ACC112 (cell line): ENCODE measurements around the gene SORCS2.

Source experiments
- H2AFZ ChIP-seq: fragments of 200-600 bp; sonication (generic); one replicate; pipeline ENCODE4 v1.6.0; 2017; ENCODE audit warnings: antibody characterized with exemption, low read length; ENCODE audit not compliant: unreplicated experiment
- H3K27ac ChIP-seq: fragments of 200-600 bp; sonication (generic); 2 replicates; pipeline ENCODE4 v1.5.1; 2014; ENCODE audit warnings: low read depth, mild to moderate bottlenecking, antibody characterized with exemption, low read length, moderate library complexity
- H3K27me3 ChIP-seq: fragments of 200-600 bp; sonication (generic); 2 replicates; pipeline ENCODE4 v1.6.1; 2014; ENCODE audit warnings: mild to moderate bottlenecking, antibody characterized with exemption, low read length, moderate library complexity, mixed read lengths; ENCODE audit not compliant: insufficient read depth
- H3K36me3 ChIP-seq: fragments of 200-600 bp; sonication (generic); 2 replicates; pipeline ENCODE4 v1.6.1; 2016; ENCODE audit warnings: mild to moderate bottlenecking, antibody characterized with exemption, low read length, moderate library complexity, mixed read lengths; ENCODE audit not compliant: insufficient read depth
- H3K4me1 ChIP-seq: fragments of 200-600 bp; sonication (generic); one replicate; pipeline ENCODE4 v1.6.1; 2016; ENCODE audit warnings: low read length, mixed read lengths; ENCODE audit not compliant: insufficient read depth, unreplicated experiment, control insufficient read depth
- H3K4me3 ChIP-seq: fragments of 200-600 bp; sonication (generic); 2 replicates; pipeline ENCODE4 v1.5.1; 2014; ENCODE audit warnings: mild to moderate bottlenecking, low read depth, low read length
- H3K79me2 ChIP-seq: fragments of 200-600 bp; sonication (generic); one replicate; pipeline ENCODE4 v1.6.0; 2016; ENCODE audit warnings: low read length; ENCODE audit not compliant: control insufficient read depth, unreplicated experiment, insufficient read depth

Gene SORCS2

GRCh38 chr4:7726665-7727413 lies 534.5 kb downstream of the SORCS2 start:
- no peak overlapping the region for H2AFZ ChIP-seq
- H3K36me3 ChIP-seq: no peaks in the 10 kb centered on the region
- H3K27me3 ChIP-seq: no peaks in the 10 kb centered on the region
- H3K79me2 ChIP-seq: no peaks in the 10 kb centered on the region
- no peak overlapping the region for H3K4me3 ChIP-seq
- H3K4me1 ChIP-seq: peaks cover 6% of the 10 kb centered on the region
- H3K27ac ChIP-seq: no peak overlapping the region

- Histone ChIP-seq H3K27me3 (no peaks in the 10 kb centered on the region), H3K36me3 (no peaks in the 10 kb centered on the region), H3K4me1 (peaks cover 6% of the 10 kb centered on the region), H3K79me2 (no peaks in the 10 kb centered on the region), H2AFZ (no peak overlapping the region), H3K27ac (no peak overlapping the region), H3K4me3 (no peak overlapping the region)
Observed at GRCh38 chr4:7727749-7728148, 535.4 kb downstream of the SORCS2 start.

GRCh38 chr4:7731437-7731836 lies 539.1 kb downstream of the SORCS2 start:
- Histone ChIP-seq H3K4me3 (no peak overlapping the region), H3K36me3 (no peaks in the 10 kb centered on the region), H3K4me1 (no peaks in the 10 kb centered on the region), H3K27me3 (no peaks in the 10 kb centered on the region), H2AFZ (no peak overlapping the region), H3K79me2 (no peaks in the 10 kb centered on the region), H3K27ac (no peak overlapping the region)

GRCh38 chr4:7732263-7732662 lies 539.9 kb downstream of the SORCS2 start:
- Histone ChIP-seq H3K4me1 (no peaks in the 10 kb centered on the region), H3K36me3 (no peaks in the 10 kb centered on the region), H3K79me2 (no peaks in the 10 kb centered on the region), H2AFZ (no peak overlapping the region), H3K4me3 (no peak overlapping the region), H3K27me3 (no peaks in the 10 kb centered on the region), H3K27ac (no peak overlapping the region)

GRCh38 chr4:7733201-7733600 lies 540.9 kb downstream of the SORCS2 start:
- no peaks in the 10 kb centered on the region for H3K79me2 ChIP-seq
- H3K36me3 ChIP-seq: no peaks in the 10 kb centered on the region
- no peak overlapping the region for H2AFZ ChIP-seq
- H3K4me1 ChIP-seq: no peaks in the 10 kb centered on the region
- no peak overlapping the region for H3K27ac ChIP-seq
- no peaks in the 10 kb centered on the region for H3K27me3 ChIP-seq
- H3K4me3 ChIP-seq: no peak overlapping the region

- Histone ChIP-seq H3K27me3 (no peaks in the 10 kb centered on the region), H3K4me3 (no peak overlapping the region), H3K79me2 (no peaks in the 10 kb centered on the region), H3K4me1 (no peaks in the 10 kb centered on the region), H3K27ac (no peak overlapping the region), H2AFZ (no peak overlapping the region), H3K36me3 (no peaks in the 10 kb centered on the region)
Observed at GRCh38 chr4:7733801-7734650, 541.7 kb downstream of the SORCS2 start.

GRCh38 chr4:7734651-7735260 lies 542.4 kb downstream of the SORCS2 start:
- Histone ChIP-seq H3K4me3 (no peak overlapping the region), H3K79me2 (no peaks in the 10 kb centered on the region), H3K27me3 (no peaks in the 10 kb centered on the region), H3K27ac (no peak overlapping the region), H2AFZ (no peak overlapping the region), H3K36me3 (no peaks in the 10 kb centered on the region), H3K4me1 (no peaks in the 10 kb centered on the region)

GRCh38 chr4:7735395-7735794 lies 543.1 kb downstream of the SORCS2 start:
- Histone ChIP-seq H3K36me3 (no peaks in the 10 kb centered on the region), H3K27ac (no peak overlapping the region), H2AFZ (no peak overlapping the region), H3K4me1 (no peaks in the 10 kb centered on the region), H3K79me2 (no peaks in the 10 kb centered on the region), H3K4me3 (no peak overlapping the region), H3K27me3 (no peaks in the 10 kb centered on the region)

- no peak overlapping the region for H3K27ac ChIP-seq
- H2AFZ ChIP-seq: no peak overlapping the region
- H3K79me2 ChIP-seq: no peaks in the 10 kb centered on the region
- H3K27me3 ChIP-seq: no peaks in the 10 kb centered on the region
- no peak overlapping the region for H3K4me3 ChIP-seq
- H3K4me1 ChIP-seq: no peaks in the 10 kb centered on the region
- H3K36me3 ChIP-seq: no peaks in the 10 kb centered on the region
Observed at GRCh38 chr4:7735961-7736360, 543.6 kb downstream of the SORCS2 start.

- Histone ChIP-seq H3K79me2 (no peaks in the 10 kb centered on the region), H3K36me3 (no peaks in the 10 kb centered on the region), H3K4me3 (no peak overlapping the region), H3K27me3 (no peaks in the 10 kb centered on the region), H3K4me1 (no peaks in the 10 kb centered on the region), H2AFZ (no peak overlapping the region), H3K27ac (no peak overlapping the region)
Observed at GRCh38 chr4:7736436-7737267, 544.3 kb downstream of the SORCS2 start.
